WTC11 (cell line): ENCODE measurements around the gene RSKR. TPM values are rescaled to one million over a fixed set of nuclear protein-coding genes. Genes with fewer than 3 reads are reported as not detected.

Source experiments
- ATAC-seq: fragments of 200-7000 bp; cut with Tn5 transposase; 2 replicates; pipeline ENCODE4 v1.10.0; 2021; ENCODE audit warnings: mild to moderate bottlenecking, moderate library complexity
- CTCF ChIA-PET: fragments of 300-600 bp; sonication (Branson Sonifier 250); formaldehyde crosslinking; loops from one replicate; lab custom pipeline; 2021; ENCODE audit warnings: antibody characterized with exemption; lab: Charles Lee
- POLR2A ChIA-PET: fragments of 350-600 bp; sonication (Branson Sonifier 250); formaldehyde crosslinking; loops from one replicate; lab custom pipeline; 2021; ENCODE audit warnings: antibody characterized with exemption; lab: Charles Lee
- DNase-seq: peaks from one replicate; pipeline ENCODE4 v3.0.0; 2021; ENCODE audit warnings: low spot score
- H3K27ac Mint-ChIP-seq: 2 replicates; pipeline ENCODE4 v1.8.0; 2021; ENCODE audit warnings: mixed read lengths
- H3K27me3 Mint-ChIP-seq: 2 replicates; pipeline ENCODE4 v1.8.0; 2021; ENCODE audit warnings: low read depth, mild to moderate bottlenecking, moderate library complexity, mixed read lengths
- H3K36me3 Mint-ChIP-seq: 2 replicates; pipeline ENCODE4 v1.8.0; 2021; ENCODE audit warnings: mixed read lengths
- H3K4me1 Mint-ChIP-seq: 2 replicates; pipeline ENCODE4 v1.8.0; 2022; ENCODE audit warnings: mixed read lengths
- H3K4me3 Mint-ChIP-seq: 2 replicates; pipeline ENCODE4 v1.8.0; 2021; ENCODE audit warnings: mild to moderate bottlenecking, moderate library complexity, mixed read lengths
- H3K9me3 Mint-ChIP-seq: 2 replicates; pipeline ENCODE4 v1.8.0; 2021; ENCODE audit warnings: mixed read lengths
- ATF6 ChIP-seq: sonication (generic); formaldehyde crosslinking; IDR thresholded peaks from 2 replicates; pipeline ENCODE4 v1.8.1; 2023; ENCODE audit warnings: mild to moderate bottlenecking, missing genetic modification reagents
- CBFB ChIP-seq: sonication (generic); formaldehyde crosslinking; IDR thresholded peaks from 2 replicates; pipeline ENCODE4 v1.8.1; 2022; ENCODE audit warnings: mild to moderate bottlenecking, low read depth, missing genetic modification reagents
- CDX4 ChIP-seq: fragments of 250-450 bp; sonication (Bioruptor Pico); IDR thresholded peaks from 2 replicates; pipeline ENCODE4 v1.9.0; 2021; ENCODE audit warnings: moderate library complexity, mild to moderate bottlenecking, inconsistent platforms, borderline replicate concordance
- CTCF ChIP-seq: fragments of 200-600 bp; IDR thresholded peaks from 2 replicates; pipeline ENCODE4 v1.8.0; 2022; ENCODE audit warnings: antibody characterized with exemption
- ERG ChIP-seq: fragments of 250-450 bp; sonication (Bioruptor Pico); IDR thresholded peaks from 2 replicates; pipeline ENCODE4 v1.8.0; 2021; ENCODE audit warnings: mild to moderate bottlenecking
- ETV6 ChIP-seq: sonication (generic); formaldehyde crosslinking; IDR thresholded peaks from 2 replicates; pipeline ENCODE4 v1.8.1; 2022; ENCODE audit warnings: mild to moderate bottlenecking, missing genetic modification reagents
- GTF2I ChIP-seq: fragments of 250-450 bp; sonication (Bioruptor Pico); conservative IDR thresholded peaks from 2 replicates; pipeline ENCODE4 v1.4.0; 2021; ENCODE audit warnings: mild to moderate bottlenecking
- IRF2 ChIP-seq: sonication (generic); formaldehyde crosslinking; IDR thresholded peaks from 2 replicates; pipeline ENCODE4 v1.8.0; 2022; ENCODE audit warnings: low read depth, missing genetic modification reagents, borderline replicate concordance
- JUN ChIP-seq: sonication (generic); formaldehyde crosslinking; IDR thresholded peaks from 2 replicates; pipeline ENCODE4 v1.8.0; 2023; ENCODE audit warnings: mild to moderate bottlenecking, missing genetic modification reagents
- MAX ChIP-seq: sonication (generic); formaldehyde crosslinking; IDR thresholded peaks from 2 replicates; pipeline ENCODE4 v1.8.0; 2022; ENCODE audit warnings: mild to moderate bottlenecking, missing genetic modification reagents
- NFE2L1 ChIP-seq: sonication (generic); formaldehyde crosslinking; IDR thresholded peaks from 2 replicates; pipeline ENCODE4 v1.8.1; 2023; ENCODE audit warnings: missing genetic modification reagents
- NR2C2 ChIP-seq: sonication (generic); formaldehyde crosslinking; IDR thresholded peaks from 2 replicates; pipeline ENCODE4 v1.8.0; 2022; ENCODE audit warnings: mild to moderate bottlenecking, missing genetic modification reagents
- NR3C1 ChIP-seq: sonication (generic); formaldehyde crosslinking; conservative IDR thresholded peaks from 2 replicates; pipeline ENCODE4 v1.8.1; 2023; ENCODE audit warnings: low read depth, mild to moderate bottlenecking, missing genetic modification reagents
- PRDM15 ChIP-seq: sonication (generic); formaldehyde crosslinking; IDR thresholded peaks from 2 replicates; pipeline ENCODE4 v1.8.0; 2022; ENCODE audit warnings: missing genetic modification reagents
- RELA ChIP-seq: sonication (generic); formaldehyde crosslinking; IDR thresholded peaks from 2 replicates; pipeline ENCODE4 v1.8.1; 2022; ENCODE audit warnings: missing genetic modification reagents, mild to moderate bottlenecking, borderline replicate concordance
- SOX15 ChIP-seq: fragments of 250-450 bp; sonication (Bioruptor Pico); IDR thresholded peaks from 2 replicates; pipeline ENCODE4 v1.9.0; 2021; ENCODE audit warnings: mild to moderate bottlenecking
- TCF7 ChIP-seq: sonication (generic); formaldehyde crosslinking; IDR thresholded peaks from 2 replicates; pipeline ENCODE4 v1.8.0; 2022; ENCODE audit warnings: mild to moderate bottlenecking, low read depth, missing genetic modification reagents, moderate library complexity
- TEAD4 ChIP-seq: sonication (generic); formaldehyde crosslinking; IDR thresholded peaks from 2 replicates; pipeline ENCODE4 v1.8.0; 2022; ENCODE audit warnings: mild to moderate bottlenecking, missing genetic modification reagents
- USF1 ChIP-seq: sonication (generic); formaldehyde crosslinking; IDR thresholded peaks from 2 replicates; pipeline ENCODE4 v1.8.0; 2022; ENCODE audit warnings: mild to moderate bottlenecking, missing genetic modification reagents
- ZNF263 ChIP-seq: sonication (generic); formaldehyde crosslinking; IDR thresholded peaks from 2 replicates; pipeline ENCODE4 v1.8.1; 2022; ENCODE audit warnings: low read depth, mild to moderate bottlenecking, moderate library complexity, missing genetic modification reagents
- total RNA-seq: library from RNA; stranded (reverse); gene quantifications from 3 replicates; pipeline ENCODE4 v1.2.3, GENCODE V29; 2021

RSKR gene
- total RNA-seq, 1 experiment from 2014 or later: 28.0 TPM

- DNase-seq (peak; percentile 45), ATAC-seq (peak; percentile 5)
- H3K9me3 Mint-ChIP-seq: no peaks in the 10 kb centered on the region
- H3K27ac Mint-ChIP-seq: peak overlapping the region; percentile 96
- H3K36me3 Mint-ChIP-seq: peaks cover 49% of the 10 kb centered on the region
- H3K27me3 Mint-ChIP-seq: no peaks in the 10 kb centered on the region
- ChIA-PET CTCF (interaction anchor here (0.6 to 3.0 kb wide), 23 partner anchors 9 to 307 kb away, joined by 3 to 38 read pairs (median 5); partner anchors contain the start of genes ALDOC, PHF12, PIGS and PROCA1), POLR2A (interaction anchor here (0.7 to 2.4 kb wide), 8 partner anchors 13 to 83 kb away, joined by 3 to 12 read pairs (median 4); partner anchors contain the start of genes ALDOC, NEK8, PROCA1 and RPL23A)
- TF ChIP-seq CTCF: peak; percentile 47; the same call in 1 of the 2 replicates
- no peak for TF ChIP-seq CBFB (CRISPR knock-in tag)
- TF ChIP-seq ZNF263 (CRISPR knock-in tag): no peak
- H3K4me1 Mint-ChIP-seq: peaks cover 24% of the 10 kb centered on the region
- peak overlapping the region; percentile 93 for H3K4me3 Mint-ChIP-seq
These were observed 30.2 kb upstream of the RSKR start for GRCh38 chr17:28643983-28644786.

- CTCF ChIA-PET: no interaction called here
- H3K27ac Mint-ChIP-seq: no peak overlapping the region
These were observed 27.6 kb upstream of the RSKR start for GRCh38 chr17:28641579-28641978.

More at GRCh38 chr17:28641579-28641978, 27.6 kb upstream of the RSKR start:
- DNase-seq (no peak), ATAC-seq (no peak)
- POLR2A ChIA-PET: no interaction called here
- H3K4me3 Mint-ChIP-seq: no peak overlapping the region
- TF ChIP-seq NFE2L1 (CRISPR knock-in tag) (no peak), TCF7 (no peak), IRF2 (CRISPR knock-in tag) (no peak), SOX15 (CRISPR knock-in tag) (no peak), ATF6 (no peak), NR3C1 (CRISPR knock-in tag) (no peak), NR2C2 (no peak), JUN (CRISPR knock-in tag) (no peak), USF1 (CRISPR knock-in tag) (no peak), TEAD4 (CRISPR knock-in tag) (no peak), ERG (no peak), PRDM15 (CRISPR knock-in tag) (no peak), RELA (CRISPR knock-in tag) (no peak), ETV6 (CRISPR knock-in tag) (no peak), ZNF263 (CRISPR knock-in tag) (no peak), CDX4 (CRISPR knock-in tag) (no peak), GTF2I (CRISPR knock-in tag) (no peak), MAX (CRISPR knock-in tag) (no peak)
- peaks cover 66% of the 10 kb centered on the region for H3K36me3 Mint-ChIP-seq
- H3K4me1 Mint-ChIP-seq: peaks cover 20% of the 10 kb centered on the region
- no peaks in the 10 kb centered on the region for H3K27me3 Mint-ChIP-seq
- no peaks in the 10 kb centered on the region for H3K9me3 Mint-ChIP-seq
